SK-N-SH (cell line): ENCODE data around the gene POU2AF2.

Source experiments
- CTCF ChIP-seq: fragments of 200-600 bp; sonication (generic); IDR thresholded peaks from 2 replicates; pipeline ENCODE4 v1.6.1; 2017; ENCODE audit warnings: antibody characterized with exemption, mild to moderate bottlenecking, moderate library complexity
- ELF1 ChIP-seq: IDR thresholded peaks from 2 replicates; pipeline ENCODE4 v1.4.0; 2012
- EP300 ChIP-seq, 2 experiments: IDR thresholded peaks; 2 replicates each; pipeline versions ENCODE4 v1.4.0 to v1.6.1; 2012; ENCODE audit warnings: borderline replicate concordance in 1 of 2, low read depth in 1 of 2, low read length in 1 of 2
- MXI1 ChIP-seq: IDR thresholded peaks from 2 replicates; pipeline ENCODE4 v1.6.1; 2012; ENCODE audit warnings: mild to moderate bottlenecking, low read depth, low read length, improper control_type of control experiment
- NFIC ChIP-seq: IDR thresholded peaks from 2 replicates; pipeline ENCODE4 v1.4.0; 2012; ENCODE audit warnings: borderline replicate concordance
- NRF1 ChIP-seq: IDR thresholded peaks from 2 replicates; pipeline ENCODE4 v1.6.1; 2012; ENCODE audit warnings: low read depth, mild to moderate bottlenecking, low read length
- PBX3 ChIP-seq: IDR thresholded peaks from 2 replicates; pipeline ENCODE4; 2012
- POLR2AphosphoS5 ChIP-seq: IDR thresholded peaks from 2 replicates; pipeline ENCODE4 v1.6.1; 2012; ENCODE audit warnings: low read depth, low read length
- RAD21 ChIP-seq: IDR thresholded peaks from 2 replicates; pipeline ENCODE4 v1.6.1; 2012; ENCODE audit warnings: mild to moderate bottlenecking, low read length
- REST ChIP-seq: IDR thresholded peaks from 2 replicates; pipeline ENCODE4 v1.6.1; 2012; ENCODE audit warnings: mild to moderate bottlenecking, low read depth, low read length, moderate library complexity
- SIN3A ChIP-seq: IDR thresholded peaks from 2 replicates; pipeline ENCODE4 v1.6.1; 2012; ENCODE audit warnings: low read depth, mild to moderate bottlenecking, low read length, moderate library complexity, borderline replicate concordance
- TCF12 ChIP-seq: IDR thresholded peaks from 2 replicates; pipeline ENCODE4 v1.4.0; 2012
- YY1 ChIP-seq: IDR thresholded peaks from 2 replicates; pipeline ENCODE4 v1.4.0; 2012; ENCODE audit warnings: low read depth, mild to moderate bottlenecking
- ZBTB33 ChIP-seq: IDR thresholded peaks from 2 replicates; pipeline ENCODE4 v1.4.0; 2012; ENCODE audit warnings: low read depth, borderline replicate concordance

GRCh38 chr11:111230122-111230465 is 15.4 kb upstream of the POU2AF2 start:
- no peak for TF ChIP-seq CTCF
- no peak for TF ChIP-seq POLR2AphosphoS5
- TF ChIP-seq ZBTB33 = no peak
- no peak for TF ChIP-seq MXI1
- TF ChIP-seq REST = no peak
- TF ChIP-seq NFIC = no peak
- TF ChIP-seq ELF1 = no peak
- TF ChIP-seq TCF12 = no peak
- TF ChIP-seq PBX3 = no peak
- no peak for TF ChIP-seq EP300 (IDR thresholded peaks at IDR 0.05; ENCODE audit: borderline replicate concordance in 1 of 2, low read depth in 1 of 2, low read length in 1 of 2)
- no peak for TF ChIP-seq YY1
- no peak for TF ChIP-seq SIN3A
- no peak for TF ChIP-seq NRF1
- TF ChIP-seq RAD21 = no peak
